Smooth muscle cell of the brain vasculature (primary cell): Measurements from ENCODE around the gene ATG2B.
"Not testable (repeated sequence)": the region's sequence is repeated elsewhere in the genome, so short reads cannot be mapped to it uniquely, and the experiment has no call there.

Experiments used
- DNase-seq: peaks from one replicate; pipeline ENCODE4 v3.0.0-alpha.2; 2012; ENCODE audit warnings: low read depth, low spot score

Gene ATG2B

DNA sequence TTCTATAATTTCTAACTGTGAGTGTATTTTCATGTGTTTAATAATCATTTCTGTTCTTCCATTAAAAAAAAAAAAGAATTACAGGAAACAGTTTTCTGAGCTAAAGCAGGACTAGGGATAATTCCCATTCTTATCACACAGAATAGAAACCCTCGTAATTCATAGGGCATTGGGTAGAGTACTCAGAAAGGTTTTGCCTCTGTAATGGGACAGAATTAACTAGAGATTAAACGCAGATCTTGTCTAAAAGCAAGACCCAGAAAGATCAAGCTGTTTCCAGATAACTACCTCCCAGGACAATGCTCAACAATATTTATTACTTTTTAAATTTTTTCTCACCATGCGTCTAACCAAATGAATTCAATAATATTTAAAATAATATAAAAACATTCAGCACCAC lies 10.4 kb upstream of the ATG2B start:
- no peak for DNase-seq

DNA sequence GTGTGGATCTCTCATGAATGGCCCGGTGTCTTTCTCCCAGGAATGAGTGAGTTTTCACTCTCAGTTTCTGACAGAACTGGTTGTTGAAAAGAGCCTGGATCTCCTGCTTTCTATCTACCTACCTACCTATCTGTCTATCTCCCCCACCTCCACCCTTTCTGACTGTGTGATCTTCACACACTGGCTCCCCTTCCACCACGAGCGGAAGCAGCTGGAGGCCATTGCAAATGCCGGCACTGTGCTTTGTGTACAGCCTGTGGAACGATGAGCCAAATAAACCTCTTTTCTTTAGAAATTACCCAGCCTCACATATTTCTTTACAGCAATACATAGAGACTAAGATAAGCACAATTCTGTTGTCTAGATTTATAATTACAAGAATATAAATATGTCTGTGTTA lies 7.4 kb upstream of the ATG2B start:
- no peak for DNase-seq

DNA sequence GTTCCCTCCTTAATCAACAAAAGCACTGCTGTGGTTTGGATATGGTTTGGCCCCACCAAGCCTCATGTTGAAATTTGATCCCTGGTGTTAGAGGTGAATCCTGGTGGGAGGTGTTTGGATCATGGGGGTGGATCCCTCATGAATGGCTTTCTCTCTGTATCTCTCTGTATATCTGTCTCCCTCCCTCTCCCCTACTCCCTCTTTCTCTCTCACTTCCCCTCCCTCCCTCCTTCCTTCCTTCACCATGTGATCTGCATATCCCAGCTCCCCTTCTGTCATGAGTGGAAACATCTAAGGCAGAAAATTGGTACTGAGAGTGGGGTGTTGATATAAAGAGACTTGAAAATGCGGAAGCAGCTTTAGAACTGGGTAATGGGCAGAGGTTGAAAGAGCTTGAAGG lies 5.4 kb upstream of the ATG2B start:
- DNase-seq: no peak

DNA sequence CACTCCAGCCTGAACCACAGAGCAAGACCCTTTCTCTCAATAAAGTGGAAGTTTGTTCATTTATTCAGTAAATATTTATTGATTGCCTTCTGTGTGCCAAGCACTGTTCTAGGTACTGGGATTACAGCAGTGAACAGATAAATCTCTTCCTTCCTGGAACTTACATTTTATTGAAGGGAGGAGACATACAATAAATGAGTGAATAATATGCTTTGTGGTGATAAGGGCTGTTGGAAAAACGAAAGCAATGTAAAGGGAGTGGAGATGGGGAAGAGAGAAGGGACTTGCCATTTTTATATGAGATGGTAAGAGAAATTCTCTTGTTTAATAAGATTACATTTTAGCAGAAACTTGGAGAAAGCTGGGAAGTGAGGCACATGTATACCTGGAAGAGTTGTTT lies 1.8 kb upstream of the ATG2B start:
- no peak for DNase-seq

DNA sequence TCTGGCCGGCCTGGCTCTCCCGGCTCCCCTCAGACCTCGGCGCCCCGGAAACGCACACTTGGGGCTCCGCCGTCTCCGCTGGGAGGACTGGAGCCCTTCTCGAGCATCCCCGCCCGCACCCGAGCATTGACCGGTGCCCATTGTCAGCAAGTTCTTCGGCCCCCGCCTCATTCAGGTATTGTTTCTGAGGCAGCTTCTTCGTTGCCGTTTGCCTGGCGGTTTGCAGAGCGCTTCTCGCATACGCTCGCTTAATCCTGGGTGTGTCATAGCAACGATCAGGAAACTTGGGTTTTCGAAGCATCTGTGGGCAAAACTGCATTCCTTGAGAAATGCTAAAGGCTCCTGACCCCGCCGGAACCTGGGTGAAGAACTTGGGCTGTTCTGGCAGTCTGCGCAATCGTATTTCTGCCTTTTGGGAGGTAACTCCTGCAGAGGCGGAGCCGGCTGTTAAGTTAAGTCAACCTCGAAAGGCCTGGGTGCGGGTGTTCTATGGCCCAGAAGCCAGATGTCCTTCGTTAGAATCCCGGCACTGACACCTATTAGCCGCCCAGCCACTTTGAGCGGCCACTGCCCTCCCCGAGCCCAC lies 703 bp upstream of the ATG2B start:
- no peak for DNase-seq

DNA sequence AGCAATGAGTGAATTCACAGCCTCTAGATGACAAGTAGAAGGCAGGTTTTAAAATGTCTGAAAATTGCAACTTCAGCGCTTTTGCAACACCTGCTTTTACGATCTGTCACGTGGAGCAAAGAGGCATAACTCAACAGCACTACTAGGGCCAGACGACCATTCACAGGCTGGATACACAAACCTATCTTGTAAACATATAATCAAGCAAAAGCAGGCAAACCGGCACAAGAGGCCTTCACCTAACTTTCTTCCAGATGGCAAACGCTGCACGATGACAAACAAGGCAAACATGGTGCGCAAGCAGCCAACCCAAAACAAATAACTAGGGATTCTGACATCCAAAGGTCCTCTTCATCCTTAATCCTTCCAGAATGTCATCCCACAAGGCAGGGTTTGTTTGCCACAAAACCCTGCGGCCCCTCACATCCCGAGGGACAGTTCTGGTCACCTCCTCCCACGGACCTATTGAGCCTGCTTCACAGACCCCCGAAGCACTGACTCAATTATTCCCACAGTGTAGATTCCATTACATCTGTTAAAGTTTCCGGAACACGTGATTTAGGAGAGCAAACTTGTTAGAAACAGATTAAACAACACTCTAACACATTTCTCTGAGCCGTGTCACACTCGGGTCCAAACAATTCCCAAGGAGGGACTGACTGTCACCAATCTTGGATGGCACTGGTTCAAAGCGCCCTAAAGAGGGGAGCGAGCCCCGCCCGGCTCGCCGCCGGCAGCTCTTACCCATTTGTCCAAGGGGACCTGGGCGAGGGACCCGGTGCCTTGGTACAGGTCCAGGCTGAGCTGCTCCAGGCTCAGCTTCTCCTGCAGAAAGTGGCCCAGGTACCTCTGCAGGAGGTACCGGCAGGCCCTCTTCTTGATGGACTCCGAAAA lies 823 bp downstream of the ATG2B start:
- no peak for DNase-seq

DNA sequence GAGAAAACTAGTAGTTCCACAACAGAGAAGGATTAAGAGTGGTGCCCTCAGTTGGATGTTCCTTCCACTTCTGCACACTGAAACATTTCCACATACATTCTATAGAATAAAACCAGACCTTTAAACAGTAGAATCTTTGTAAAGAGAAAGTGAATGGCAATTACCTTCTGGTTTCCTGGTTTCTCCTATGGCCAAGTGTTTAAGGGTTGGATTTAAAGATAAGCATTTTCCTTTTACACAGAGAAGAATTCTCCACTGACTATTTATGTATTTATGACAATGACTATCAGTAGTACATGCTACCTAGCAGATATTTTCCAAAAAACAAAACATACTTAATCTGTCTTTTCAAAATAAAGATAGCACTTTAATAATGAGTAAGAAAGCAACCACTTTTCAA lies 3.2 kb downstream of the ATG2B start:
- DNase-seq: no peak

DNA sequence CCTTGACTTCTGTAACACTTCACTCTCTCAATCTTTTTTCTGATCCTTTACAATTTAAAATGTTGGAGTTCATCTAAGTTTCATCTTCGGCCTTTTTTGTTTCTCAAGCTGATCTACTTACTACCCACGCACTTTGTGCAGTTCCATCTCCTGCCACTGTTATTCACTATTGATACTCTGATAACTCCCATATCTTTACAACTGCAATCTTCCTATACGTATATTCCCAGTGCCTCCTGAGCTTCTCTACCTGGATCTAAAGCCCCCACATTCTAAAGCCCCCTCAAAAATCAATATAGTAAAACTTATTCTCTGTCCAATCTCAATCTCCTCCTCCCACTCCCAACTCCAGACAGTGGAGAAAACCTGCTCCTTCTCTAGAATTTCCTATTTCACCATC lies 5.9 kb downstream of the ATG2B start:
- no peak for DNase-seq

DNA sequence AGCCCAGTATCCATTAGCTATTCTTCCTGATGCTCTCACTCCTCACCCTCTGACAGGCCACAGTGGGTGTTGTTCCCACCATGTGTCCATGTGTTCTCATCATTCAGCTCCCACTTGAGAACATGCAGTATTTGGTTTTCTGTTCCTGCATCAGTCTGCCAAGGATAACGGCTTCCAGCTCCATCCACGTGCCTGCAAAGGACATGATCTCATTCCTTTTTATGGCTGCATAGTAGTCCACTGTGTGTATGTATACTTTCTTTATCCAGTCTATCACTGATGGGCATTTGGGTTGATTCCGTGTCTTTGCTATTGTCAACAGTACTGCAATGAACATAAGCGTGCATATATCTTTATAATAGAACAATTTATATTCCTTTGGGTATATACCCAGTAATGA lies 8.9 kb downstream of the ATG2B start:
- DNase-seq: no peak

DNA sequence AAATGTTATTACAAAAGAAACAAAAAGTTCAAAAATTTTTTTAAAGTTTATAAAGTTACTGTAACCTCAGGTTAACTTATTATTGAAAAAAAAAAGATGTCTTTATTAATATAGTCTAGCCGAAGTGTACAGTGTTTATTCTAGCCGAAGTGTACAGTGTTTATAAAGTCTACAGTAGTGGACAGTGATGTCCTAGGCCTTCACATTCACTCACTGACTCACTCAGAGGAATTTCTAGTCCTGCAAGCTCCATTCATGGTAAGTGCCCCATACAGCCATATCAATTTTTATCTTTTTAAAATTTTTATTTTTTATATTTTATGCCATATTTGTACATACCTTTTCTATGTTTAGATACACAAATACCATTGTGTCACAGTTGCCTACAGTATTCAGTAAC lies 10.4 kb downstream of the ATG2B start:
- DNase-seq: no peak

DNA sequence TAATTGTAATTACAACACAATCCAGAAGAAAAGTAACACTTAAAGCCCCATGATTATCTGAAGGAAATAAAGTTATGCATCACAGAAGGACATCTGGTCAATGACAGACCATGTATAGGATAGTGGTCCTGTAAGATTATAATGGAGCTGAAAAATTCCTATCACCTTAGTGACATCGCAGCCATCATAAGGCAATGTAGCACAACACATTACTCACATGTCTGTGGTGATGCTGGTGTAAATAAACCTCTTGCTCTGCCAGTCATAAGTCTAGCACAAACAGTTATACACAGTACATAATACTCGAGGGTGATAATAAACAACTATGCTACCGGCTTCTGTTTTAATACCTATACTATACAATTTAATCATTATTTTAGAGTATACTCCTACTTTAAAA lies 11.2 kb downstream of the ATG2B start:
- no peak for DNase-seq

DNA sequence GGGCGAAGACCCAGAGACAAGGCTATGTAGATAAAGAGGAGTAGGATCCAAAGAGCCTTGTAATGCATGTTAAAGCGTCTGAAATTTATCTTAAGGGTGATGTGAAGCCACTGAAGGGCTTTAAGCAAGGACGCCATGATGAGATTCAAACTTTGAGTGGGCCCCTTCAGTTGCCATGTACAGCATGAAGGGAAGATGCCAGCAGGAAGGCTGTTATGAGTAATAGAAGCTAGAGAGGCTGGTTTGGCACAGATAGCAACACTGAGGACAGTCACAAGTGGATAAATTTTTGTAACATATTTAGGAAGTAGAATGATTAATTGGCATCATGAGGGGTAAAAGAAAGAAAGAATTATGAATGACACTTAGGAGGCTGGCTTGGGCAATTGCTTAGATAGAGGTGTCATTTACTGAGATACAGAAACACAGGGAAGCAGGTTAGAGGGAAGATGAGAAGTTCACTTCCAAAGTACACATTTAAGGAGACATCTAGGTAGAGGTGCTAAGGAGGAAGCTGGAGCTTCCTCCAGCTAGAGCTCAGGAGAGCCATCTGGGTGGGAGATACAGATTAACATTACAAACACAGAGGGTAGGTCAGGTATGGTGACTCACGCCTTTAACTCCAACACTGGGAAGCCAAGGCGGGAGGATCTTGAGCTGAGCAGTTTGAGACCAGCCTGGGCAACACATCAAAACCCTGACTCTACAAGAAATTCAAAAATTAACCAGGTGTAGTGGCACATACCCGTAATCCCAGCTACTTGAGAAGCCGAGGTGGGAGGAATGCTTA lies 13.7 kb downstream of the ATG2B start:
- DNase-seq: no peak

DNA sequence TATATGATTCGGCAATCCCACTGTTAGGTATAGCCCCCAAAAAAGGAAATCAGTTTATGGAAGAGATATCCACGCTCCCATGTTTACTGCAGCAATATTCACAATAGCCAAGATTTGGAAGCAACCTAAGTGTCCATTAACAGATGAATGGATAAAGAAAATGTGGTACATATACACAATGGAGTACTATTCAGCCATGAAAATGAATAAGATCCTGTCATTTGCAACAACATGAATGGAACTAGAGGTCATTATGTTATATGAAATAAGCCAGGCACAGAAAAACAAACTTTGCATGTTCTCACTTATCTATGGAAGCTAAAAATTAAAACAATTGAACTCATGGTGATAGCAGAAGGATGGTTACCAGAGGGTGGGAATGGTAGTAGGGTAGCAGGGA lies 15.2 kb downstream of the ATG2B start:
- DNase-seq: not testable (repeated sequence)

DNA sequence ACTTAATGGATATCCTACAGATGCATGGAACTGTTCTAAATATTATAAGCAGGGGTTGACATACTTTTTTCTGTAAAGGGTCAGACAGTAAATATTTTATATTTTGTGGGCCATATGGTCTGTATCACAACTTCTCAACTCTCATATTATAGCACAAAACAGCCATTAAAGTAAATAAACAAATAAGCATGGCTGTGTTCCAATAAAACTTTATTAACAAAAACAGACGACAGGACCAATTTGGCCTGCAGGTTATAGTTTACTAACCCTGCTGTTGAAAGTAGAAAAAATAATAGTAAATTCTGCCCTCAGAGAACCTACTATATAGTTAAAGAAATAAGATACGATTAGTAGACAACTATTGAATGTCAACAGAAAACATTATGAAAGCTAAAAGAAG lies 17.5 kb downstream of the ATG2B start:
- DNase-seq: no peak

DNA sequence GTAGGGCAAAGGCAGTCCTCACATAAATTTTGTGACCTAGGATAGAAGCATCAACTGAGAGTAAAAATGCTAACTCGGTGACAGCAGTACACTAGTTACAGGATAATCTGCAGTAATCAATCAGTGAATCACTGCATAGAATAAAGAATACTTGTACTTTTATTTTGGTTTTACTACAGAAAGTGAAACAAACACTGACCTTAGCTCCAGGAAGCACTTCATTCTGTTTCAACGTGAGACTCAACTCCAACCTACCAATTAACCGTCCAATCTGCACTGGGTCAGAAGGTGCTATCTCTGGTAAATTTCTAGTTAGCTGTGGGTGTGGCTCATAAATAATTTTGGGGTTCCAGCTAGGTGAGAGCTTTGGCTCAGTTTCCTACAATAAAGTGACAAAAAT lies 21.8 kb downstream of the ATG2B start:
- DNase-seq: no peak

DNA sequence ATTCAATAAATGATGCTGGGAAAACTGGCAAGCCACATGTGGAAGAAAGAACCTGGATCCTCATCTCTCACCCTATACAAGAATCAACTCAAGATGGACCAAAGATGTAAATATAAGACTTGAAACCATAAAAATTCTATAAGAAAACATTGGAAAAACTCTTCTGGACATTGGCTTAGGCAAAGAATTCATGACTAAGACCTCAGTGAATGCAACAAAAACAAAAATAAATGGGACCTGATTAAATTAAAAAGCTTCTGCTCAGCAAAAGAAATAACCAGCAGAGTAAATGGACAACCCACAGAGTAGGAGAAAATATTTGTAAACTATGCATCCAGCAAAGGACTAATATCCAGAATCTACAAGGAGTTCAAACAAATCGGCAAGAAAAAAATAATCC lies 24.6 kb downstream of the ATG2B start:
- DNase-seq: no peak

DNA sequence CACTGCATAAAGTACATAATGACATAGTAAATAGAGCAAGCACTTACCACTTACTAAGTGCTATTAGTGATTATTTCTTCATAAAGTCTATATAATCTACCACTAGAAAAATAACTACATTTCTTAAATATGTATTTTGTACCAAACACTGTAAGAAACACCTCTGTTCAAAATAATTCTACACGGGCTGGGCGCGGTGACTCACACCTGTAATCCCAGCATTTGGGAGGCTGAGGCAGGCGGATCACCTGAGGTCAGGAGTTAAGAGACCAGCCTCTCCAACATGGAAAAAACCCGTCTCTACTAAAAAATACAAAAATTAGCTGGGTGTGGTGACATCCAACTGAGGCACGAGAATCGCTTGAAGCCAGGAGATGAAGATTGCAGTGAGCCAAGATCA lies 38.9 kb downstream of the ATG2B start:
- DNase-seq: no peak

DNA sequence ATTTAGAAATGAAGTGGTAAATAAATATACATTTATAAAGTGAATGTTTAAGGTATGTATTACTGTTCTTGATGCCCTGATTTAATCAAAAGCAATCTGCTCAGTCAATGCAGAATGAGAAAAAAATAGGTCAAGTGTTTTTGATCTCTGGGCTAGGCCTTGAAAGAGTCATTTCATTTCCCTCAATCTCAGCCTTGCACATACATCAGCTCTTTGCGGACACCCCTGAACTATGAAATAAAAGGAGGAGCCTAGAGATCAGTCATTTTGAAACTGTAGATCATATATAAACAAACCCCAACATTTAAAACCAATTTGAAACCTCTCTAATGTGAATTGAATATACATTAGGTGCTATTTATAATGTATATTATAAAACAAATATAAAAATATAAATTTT lies 42.5 kb downstream of the ATG2B start:
- DNase-seq: no peak

DNA sequence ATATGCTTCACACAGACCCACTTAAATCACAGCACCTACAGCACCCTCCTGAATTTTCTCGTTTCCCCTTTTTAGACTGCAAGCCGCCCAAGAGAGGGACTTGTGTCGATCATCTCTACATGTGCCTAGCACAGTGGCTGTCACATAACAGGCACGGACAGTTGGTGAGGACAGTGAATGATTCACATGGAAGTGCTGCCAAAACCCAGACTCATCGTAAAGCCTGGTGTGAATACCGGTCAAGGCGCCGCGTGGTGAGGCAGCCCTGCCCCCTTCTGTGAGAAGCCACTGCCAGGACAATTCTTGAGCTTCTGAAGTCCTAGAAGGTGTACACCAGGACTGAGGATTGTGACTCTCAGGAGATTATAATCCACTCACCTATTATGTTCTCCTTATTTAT lies 44.3 kb downstream of the ATG2B start:
- DNase-seq: no peak

DNA sequence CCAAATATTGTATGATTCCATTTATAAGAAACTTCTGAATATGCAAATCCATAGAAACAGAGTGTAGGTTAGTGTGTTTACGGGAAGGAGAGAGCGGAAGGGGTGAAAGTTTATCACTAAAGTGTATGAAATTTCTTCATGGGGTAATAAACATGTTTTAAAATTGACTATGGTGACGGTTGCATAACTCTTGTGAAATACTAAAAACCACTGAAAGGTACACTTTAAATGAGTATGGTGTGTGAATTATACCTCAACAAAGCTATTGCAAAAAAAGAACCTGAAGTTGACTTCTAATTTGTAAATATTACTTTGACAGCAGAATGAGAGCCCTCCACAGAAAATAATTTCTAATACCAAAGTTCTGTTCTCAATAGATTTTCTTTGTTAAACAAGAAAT lies 47.1 kb downstream of the ATG2B start:
- no peak for DNase-seq

DNA sequence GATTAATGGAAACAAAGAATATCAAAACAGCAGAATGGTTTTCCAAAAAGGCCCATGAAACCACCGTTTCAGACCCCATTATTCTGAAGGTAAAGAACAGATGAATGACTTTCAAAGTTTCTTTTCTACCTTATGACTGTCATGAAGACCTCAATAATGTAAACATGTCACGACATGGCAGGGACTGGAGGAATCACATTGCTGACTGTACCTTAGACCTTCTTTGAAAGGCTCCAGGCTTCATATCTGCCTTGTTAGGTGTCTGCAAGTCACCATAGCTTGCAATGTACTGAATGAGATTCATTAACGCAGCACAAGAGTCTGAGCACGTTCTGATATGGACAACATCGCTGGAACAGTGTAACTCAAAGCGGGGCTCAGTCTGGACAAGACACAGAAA lies 52.2 kb downstream of the ATG2B start:
- no peak for DNase-seq

DNA sequence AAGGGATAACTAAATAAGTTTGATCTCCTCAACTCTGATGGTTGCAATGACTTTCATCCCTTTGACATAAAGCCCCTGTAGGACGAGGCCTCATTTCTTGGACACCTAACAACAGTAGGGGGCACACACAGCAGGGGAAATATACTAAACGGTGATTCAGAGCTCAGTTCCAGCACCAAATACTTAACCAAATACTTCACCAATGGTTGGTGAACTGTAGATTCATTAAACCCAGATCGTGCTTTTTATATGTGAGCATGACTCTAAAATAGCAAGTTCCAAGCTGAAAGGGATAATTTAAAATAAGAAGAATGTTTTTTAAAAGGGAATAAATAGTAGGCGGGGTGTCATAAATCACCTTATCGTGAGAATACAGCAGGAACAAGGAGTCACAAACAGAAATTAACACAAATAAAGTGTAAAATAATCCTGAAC lies 53.2 kb downstream of the ATG2B start:
- DNase-seq: no peak
